NCI-H2196 treated with DMSO at 0.1 percent for 48 hours (cell line): ENCODE measurements around the gene HRH2.
"Not testable (repeated sequence)": the region's sequence is repeated elsewhere in the genome, so short reads cannot be mapped to it uniquely, and the experiment has no call there.

Experiments used
- DNase-seq: peaks from one replicate; lab custom pipeline; 2025; ENCODE audit not compliant: unreplicated experiment; lab: John Stamatoyannopoulos, UW

The HRH2 gene

GRCh38 chr5:175657593-175658271, at the start of gene HRH2:
Gene HRH2 (plus strand): TSS chr5:175658071. CDS start chr5:175683234, 25,163 bp downstream.
- DNase-seq, result no peak

GRCh38 chr5:175609526-175609925, 48.3 kb upstream of the HRH2 start:
- no peak for DNase-seq

- DNase-seq, result no peak
Measured at GRCh38 chr5:175610381-175610780, 47.5 kb upstream of the HRH2 start.

GRCh38 chr5:175610898-175611297, 47.0 kb upstream of the HRH2 start:
- DNase-seq, result no peak

GRCh38 chr5:175614223-175614815, 43.6 kb upstream of the HRH2 start:
- no peak for DNase-seq

- no peak for DNase-seq
Measured at GRCh38 chr5:175614861-175615260, 43.0 kb upstream of the HRH2 start.

- no peak for DNase-seq
Measured at GRCh38 chr5:175616083-175616482, 41.8 kb upstream of the HRH2 start.

- not testable (repeated sequence) for DNase-seq
Measured at GRCh38 chr5:175616527-175616926, 41.3 kb upstream of the HRH2 start.

- DNase-seq, result no peak
Measured at GRCh38 chr5:175617447-175617846, 40.4 kb upstream of the HRH2 start.

GRCh38 chr5:175620527-175620926, 37.3 kb upstream of the HRH2 start:
- no peak for DNase-seq

- no peak for DNase-seq
Measured at GRCh38 chr5:175621971-175622370, 35.9 kb upstream of the HRH2 start.

- DNase-seq, result no peak
Measured at GRCh38 chr5:175623088-175623487, 34.8 kb upstream of the HRH2 start.

- DNase-seq, result no peak
Measured at GRCh38 chr5:175624316-175624715, 33.6 kb upstream of the HRH2 start.

GRCh38 chr5:175627005-175627404, 30.9 kb upstream of the HRH2 start:
- no peak for DNase-seq

- DNase-seq, result no peak
Measured at GRCh38 chr5:175627739-175628138, 30.1 kb upstream of the HRH2 start.

GRCh38 chr5:175628668-175629067, 29.2 kb upstream of the HRH2 start:
- DNase-seq, result no peak

GRCh38 chr5:175629261-175629660, 28.6 kb upstream of the HRH2 start:
- no peak for DNase-seq

GRCh38 chr5:175629793-175630192, 28.1 kb upstream of the HRH2 start:
- no peak for DNase-seq

GRCh38 chr5:175635854-175636584, 21.9 kb upstream of the HRH2 start:
- DNase-seq, result no peak

- DNase-seq, result no peak
Measured at GRCh38 chr5:175638305-175638704, 19.6 kb upstream of the HRH2 start.

- DNase-seq, result no peak
Measured at GRCh38 chr5:175640106-175640775, 17.6 kb upstream of the HRH2 start.

GRCh38 chr5:175642998-175643397, 14.9 kb upstream of the HRH2 start:
- DNase-seq, result no peak
